ENCODE data around the gene NUP205.
"Not testable (repeated sequence)": the region's sequence is repeated elsewhere in the genome, so short reads cannot be mapped to it uniquely, and the experiment has no call there.

NUP205 gene

DNA sequence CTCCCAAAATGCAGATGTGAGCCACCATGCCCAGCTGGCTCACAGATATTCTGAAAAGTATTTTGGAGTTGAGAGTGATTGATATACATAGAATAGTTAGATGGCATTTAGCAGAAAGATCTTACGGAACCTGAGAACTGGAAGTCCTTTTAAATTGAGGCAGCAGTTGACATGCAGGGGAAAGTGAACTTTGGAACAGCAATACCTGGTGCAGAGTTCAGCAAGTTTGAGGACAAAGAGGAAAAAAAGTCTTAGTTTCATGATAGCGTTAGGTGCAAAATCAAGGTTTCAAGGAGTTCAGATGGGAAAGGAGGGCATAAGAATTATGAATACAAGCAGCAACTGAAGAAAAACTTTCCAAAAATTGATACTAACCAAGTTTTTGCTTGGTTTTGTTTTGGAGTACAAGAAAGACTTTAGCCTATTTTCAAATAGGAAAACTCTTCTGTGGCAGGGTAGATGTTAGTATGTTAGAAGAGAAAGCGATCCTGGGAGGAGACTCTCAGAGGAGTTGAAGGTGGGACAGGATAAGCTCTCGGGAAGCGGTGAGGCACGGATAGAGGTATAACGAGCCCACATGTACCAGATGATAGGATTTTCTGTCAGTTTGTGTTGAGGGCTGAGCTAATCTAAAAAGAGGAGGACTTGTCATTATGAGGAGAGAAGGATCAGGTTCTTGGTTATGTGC lies 76.6 kb downstream of the NUP205 start:
- DNase-seq = no peak

GRCh38 chr7:135639690-135640089 lies 82.0 kb downstream of the NUP205 start:
- not testable (repeated sequence) for DNase-seq

DNA sequence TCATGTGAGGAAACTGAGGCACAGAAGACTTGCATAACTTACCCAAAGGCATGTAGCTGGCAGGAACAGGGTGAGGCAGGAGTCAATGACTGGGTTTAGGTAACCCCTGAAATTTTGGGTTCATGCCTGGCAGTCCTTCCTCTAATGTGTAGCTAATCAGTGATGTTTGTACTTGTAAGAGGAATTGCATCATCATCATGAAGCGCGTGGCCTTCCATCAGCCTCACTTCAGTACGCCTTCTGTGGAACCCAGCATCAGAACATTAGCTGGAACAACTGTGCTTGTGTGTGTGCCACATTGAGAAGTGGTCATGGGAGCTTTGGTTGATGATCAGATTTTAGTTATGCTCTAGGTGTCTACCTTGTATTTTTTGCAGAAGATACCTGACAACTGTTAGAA lies 86.4 kb downstream of the NUP205 start:
- no peak for DNase-seq

GRCh38 chr7:135644729-135645128 lies 87.0 kb downstream of the NUP205 start:
- DNase-seq = no peak

GRCh38 chr7:135645296-135645904 lies 87.7 kb downstream of the NUP205 start:
- DNase-seq = peak in 1 of 2 experiments; percentile 0

DNA sequence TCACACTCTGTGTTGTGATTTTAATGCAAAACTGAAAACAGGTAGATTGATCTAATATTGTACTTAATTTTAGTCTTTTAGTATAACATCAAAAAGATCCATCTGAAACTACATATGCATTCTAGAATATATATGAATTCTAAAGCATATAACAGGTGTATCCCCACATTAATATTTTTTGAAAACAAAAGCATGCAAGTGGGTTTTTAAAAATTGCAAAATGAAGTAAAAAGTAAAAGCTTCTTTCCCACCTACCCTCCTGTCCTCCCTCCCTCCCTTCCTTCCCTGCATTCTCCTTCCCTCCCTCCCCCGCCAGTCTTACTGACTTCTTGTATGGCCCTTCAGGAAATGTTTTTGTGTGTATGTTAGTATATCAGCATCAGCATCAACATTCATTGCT lies 90.0 kb downstream of the NUP205 start:
- no peak for DNase-seq

DNA sequence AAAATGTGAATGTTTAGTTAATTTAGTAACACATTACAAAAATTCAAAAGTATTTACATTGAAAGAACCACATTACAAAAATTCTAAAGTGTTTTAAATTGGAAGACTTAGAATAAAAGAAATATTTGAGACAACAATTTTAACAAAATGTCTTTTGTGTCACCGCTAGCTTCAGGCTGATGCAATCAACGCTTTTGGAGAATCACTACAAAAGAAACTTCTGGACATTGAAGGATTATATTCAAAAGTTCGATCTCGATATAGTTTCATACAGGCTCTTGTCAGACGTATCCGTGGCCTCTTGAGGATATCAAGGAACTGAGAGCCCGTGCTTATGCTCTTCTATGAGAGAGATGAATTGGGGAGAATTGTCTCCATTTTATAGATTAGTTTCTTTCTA lies 90.5 kb downstream of the NUP205 start:
- no peak for DNase-seq

DNA sequence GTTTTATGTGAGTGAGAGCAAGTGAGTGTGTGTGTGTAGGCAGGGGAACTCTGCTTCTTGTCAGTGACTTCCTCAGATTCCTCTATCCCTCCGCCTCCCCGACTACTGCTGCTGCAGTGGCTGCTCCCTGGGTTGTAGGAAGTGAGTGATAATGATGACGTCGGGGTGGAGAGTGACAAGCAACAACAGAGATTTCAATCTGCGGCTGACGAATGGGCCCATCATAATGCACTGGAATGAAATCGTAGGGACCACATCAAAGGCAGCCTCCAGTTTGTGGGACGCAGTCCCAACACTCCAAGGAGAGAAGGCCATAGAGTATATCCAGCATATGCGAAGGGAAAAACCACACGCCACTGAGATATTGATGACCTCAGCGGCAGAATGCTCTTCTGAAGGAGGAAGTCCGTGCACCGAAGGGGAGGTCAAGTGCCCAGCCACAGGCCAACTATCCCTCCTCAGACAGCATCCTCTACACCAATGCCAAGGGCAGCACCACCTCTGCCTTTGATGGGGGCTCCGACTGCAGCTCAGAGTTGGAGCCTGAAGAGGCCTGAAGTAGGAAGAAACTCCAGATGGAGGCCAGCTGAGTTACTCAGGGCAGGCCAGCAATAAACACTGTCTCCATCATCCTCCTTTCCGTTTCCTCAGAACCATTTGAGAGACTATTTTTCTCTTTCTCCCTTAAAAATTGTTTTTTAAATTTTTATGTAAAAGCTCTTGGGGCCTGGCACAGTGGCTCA lies 93.3 kb downstream of the NUP205 start:
- DNase-seq = no peak

DNA sequence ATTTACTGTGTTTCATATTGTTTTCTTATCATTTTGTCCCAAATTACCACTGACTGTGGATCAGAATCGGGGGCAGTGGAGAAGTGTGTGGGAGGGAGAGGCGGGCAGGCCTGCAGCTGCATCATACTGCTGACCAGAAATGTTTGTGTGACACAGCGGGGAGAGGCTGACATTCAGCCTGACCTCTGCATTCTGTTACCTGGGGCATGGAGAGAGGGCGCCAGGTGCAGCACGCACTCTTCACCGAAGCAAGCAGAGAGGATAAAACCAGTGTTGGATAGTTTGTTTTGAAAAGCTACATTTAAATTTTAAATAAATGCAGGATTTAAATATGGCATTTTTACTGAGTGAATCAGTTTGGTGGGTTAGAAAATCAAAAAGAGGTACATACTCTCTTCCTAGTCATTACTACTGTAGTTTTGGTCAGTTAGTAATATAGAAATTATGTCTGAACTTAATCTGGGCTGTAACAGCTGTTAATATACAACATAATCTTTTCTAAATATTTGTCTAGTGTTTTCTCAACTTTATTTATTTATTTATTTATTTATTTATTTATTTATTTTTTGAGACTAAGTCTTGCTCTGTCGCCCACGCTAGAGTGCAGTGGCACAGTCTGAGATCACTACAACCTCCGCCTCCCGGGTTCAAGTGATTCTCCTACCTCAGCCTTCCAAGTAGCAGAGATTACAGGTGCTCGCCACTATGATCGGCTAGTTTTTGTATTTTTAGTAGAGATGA lies 95.8 kb downstream of the NUP205 start:
- DNase-seq = no peak

DNA sequence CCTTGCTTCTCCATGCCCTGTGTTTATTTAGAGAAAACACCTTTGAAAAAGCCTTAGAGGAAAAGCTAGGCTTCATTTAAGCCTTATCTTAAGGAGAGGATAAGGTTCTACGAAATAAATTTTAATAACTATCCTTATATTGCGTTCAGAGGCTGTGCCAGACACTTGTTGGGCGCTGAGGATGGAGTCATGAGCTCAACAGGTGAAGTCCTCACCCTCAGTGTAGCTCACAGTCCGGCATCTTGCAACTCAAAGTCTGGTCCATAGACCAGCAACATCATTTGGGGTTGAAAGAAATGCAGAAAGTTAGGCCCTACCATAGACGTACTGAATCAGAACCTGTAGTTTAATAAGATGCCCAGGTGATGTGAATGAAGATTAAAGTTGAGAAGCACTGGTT lies 100.8 kb downstream of the NUP205 start:
- no peak for DNase-seq

DNA sequence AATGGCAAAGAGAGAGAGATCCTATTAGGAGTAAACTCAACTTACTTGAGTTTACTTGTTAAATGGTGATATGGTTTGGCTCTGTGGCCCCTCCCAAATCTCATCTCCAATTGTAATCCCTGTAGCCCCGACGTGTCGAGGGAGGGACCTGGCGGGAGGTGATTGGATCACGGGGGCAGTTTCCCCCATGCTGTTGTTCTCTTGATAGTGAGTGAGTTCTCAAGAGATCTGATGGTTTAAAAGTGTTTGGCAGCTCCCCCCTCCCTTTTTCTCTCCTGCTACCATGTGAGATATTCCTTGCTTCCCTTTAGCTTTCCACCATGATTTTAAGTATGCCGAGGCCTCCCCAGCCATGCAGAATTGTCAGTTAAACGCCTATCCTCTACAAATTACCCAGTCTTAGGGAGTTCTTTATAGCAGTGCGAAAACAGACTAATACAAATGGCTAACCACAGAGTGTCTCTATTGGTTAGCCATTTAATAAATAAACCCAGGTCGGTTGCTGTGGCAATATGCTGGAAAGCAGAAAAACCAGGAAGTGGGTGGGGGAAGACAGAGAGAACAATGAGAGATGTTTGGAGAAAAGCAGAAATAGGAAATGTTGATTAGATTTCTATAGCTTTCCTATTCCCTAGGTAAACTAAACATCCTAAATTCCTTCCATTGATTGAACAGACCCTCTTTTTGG lies 101.6 kb downstream of the NUP205 start:
- DNase-seq = no peak

DNA sequence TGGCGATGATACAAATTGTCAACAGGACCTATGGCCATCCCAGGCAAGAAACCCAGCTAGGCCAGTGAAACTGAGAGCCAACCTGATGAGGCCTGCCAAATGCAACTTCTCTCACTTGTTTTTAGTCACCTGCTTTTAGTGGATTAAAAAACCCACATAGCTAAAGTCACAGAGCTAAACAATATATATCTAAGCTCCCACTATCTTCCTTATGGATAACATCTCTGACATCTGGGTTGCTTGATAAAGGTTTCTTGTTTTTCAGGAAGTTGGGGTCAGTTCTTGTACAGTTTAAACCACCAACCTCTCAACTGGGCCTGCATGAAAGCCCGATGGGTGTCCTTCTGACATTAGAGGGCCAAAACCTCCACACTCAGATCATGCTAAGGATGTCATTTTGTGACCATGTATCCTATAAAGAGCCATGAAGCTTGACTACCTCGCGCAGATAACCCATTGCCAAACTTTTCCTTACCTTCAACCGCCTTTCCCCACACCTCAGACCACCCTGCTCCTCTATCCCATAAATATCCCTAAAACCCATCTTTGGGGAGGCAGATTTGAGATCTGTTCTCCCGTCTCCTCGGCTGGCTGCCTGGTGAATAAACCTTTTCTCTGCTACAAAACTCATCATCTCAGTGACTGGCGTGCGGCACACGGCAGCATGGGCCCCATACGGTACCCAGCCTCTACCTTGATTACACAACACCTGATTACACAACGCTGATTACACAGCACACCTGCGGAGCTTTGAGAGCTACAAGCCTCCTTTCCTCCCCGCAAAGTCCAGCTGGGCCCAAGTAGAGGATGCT lies 103.8 kb downstream of the NUP205 start:
- no peak for DNase-seq

GRCh38 chr7:135662123-135662372 lies 104.3 kb downstream of the NUP205 start:
- DNase-seq = no peak

DNA sequence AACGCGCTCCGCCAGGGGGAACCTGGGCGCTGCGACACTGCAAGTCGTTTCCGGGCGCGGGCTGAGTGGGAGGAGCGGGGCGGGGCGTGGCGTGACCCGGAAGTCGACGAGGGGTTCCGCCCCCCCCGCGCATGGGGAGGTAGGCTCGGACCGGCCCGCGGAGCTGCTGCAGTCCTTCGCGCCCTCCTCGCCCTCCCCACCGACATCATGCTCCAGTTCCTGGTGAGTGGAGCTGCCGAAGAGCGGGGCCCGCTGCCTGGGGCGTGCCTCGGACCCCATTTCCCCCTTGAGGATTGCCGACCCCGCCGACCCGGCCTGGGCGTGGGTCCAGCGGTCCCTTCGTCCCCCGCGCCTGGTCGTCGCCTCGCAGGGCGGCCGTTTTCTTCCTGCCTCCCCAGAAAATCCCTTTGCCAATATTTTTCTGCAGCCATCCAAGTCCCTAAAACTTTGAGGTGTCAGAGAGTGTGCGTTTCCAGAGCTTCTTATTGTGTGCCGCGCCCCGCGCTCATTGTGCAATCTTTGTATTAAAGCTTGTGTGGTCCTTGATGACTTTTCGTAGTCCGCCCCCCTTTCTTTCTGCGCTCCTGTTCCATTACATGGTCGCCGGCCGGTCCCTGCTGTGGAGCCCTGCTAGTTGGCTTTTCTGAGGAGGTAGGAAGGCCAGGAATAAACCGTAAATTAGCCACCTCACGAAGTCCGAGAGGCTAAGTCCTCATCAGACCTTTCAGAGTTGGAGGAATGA lies 104.8 kb downstream of the NUP205 start, which contains the start of gene STMP1:
Gene STMP1, plus strand, starts transcription at position 142 of the 742 bp plus-strand sequence.
- peak; percentile 42 to 44 for DNase-seq

GRCh38 chr7:135664046-135664589 lies 106.4 kb downstream of the NUP205 start:
- no peak for DNase-seq

- DNase-seq = no peak
These were observed 107.3 kb downstream of the NUP205 start for GRCh38 chr7:135665042-135665441.

DNA sequence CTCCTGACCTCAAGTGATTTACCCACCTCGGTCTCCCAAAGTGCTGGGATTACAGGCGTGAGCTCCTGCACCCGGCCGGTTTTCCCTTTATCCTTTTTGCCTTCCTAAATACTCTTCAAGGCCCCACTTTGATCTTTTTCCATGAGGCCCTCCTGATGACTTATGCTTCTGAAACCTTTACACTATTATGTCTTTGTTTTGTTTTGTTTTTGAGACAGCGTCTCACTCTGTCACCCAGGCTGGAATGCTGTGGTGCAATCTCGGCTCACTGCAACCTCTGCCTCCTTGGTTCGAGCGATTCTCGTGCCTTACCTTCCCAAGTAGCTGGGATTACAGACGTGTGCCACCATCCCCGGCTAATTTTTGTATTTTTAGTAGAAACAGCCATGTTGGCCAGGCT lies 108.4 kb downstream of the NUP205 start:
- no peak for DNase-seq

- DNase-seq = no peak
These were observed 109.1 kb downstream of the NUP205 start for GRCh38 chr7:135666846-135667245.

DNA sequence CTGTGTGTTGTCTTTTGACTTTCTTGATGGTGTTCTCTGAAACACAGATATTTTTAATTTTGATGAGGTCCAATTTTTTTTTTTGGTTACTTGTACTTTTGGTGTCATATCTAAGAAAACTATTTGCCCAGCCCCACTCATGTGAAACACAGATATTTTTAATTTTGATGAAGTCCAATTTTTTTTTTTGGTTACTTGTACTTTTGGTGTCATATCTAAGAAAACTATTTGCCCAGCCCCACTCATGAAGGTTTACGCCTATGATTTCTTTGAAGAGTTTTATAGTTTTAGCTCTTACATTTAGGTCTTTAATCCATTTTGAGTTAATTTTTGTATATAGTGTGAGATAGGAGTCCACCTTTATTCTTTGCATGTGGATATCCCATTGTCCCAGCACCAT lies 109.9 kb downstream of the NUP205 start:
- not testable (repeated sequence) for DNase-seq

GRCh38 chr7:135668852-135669395 lies 111.2 kb downstream of the NUP205 start:
- DNase-seq = not testable (repeated sequence)

- no peak for DNase-seq
These were observed 112.1 kb downstream of the NUP205 start for GRCh38 chr7:135669774-135670173.

All from cerebellar nuclear complex (tissue), 1 donor.